GM15510 (cell line): Measurements from ENCODE around the gene ACVR2B.

ENCODE experiments used
- POLR2A ChIP-seq: IDR thresholded peaks from 3 replicates; pipeline ENCODE4 v1.6.1; 2011; ENCODE audit warnings: borderline replicate concordance; ENCODE audit not compliant: insufficient read length; ENCODE audit errors: extremely low read depth

ACVR2B gene

GRCh38 chr3:38500688-38501417 lies 47.2 kb downstream of the ACVR2B start:
- no peak for TF ChIP-seq POLR2A

GRCh38 chr3:38507120-38507519 lies 53.4 kb downstream of the ACVR2B start:
- TF ChIP-seq POLR2A = no peak

GRCh38 chr3:38509732-38510131 lies 56.0 kb downstream of the ACVR2B start:
- TF ChIP-seq POLR2A = no peak

- no peak for TF ChIP-seq POLR2A
Measured at GRCh38 chr3:38510631-38511030, 56.9 kb downstream of the ACVR2B start.

GRCh38 chr3:38511546-38511945 lies 57.9 kb downstream of the ACVR2B start:
- no peak for TF ChIP-seq POLR2A

GRCh38 chr3:38515367-38515766 lies 61.7 kb downstream of the ACVR2B start:
- no peak for TF ChIP-seq POLR2A

- no peak for TF ChIP-seq POLR2A
Measured at GRCh38 chr3:38516669-38517068, 63.0 kb downstream of the ACVR2B start.

- no peak for TF ChIP-seq POLR2A
Measured at GRCh38 chr3:38519000-38519399, 65.3 kb downstream of the ACVR2B start.

- TF ChIP-seq POLR2A = no peak
Measured at GRCh38 chr3:38519651-38520050, 66.0 kb downstream of the ACVR2B start.

- no peak for TF ChIP-seq POLR2A
Measured at GRCh38 chr3:38521391-38521987, 67.8 kb downstream of the ACVR2B start.

GRCh38 chr3:38522002-38522401 lies 68.3 kb downstream of the ACVR2B start:
- TF ChIP-seq POLR2A = no peak

- TF ChIP-seq POLR2A = no peak
Measured at GRCh38 chr3:38524141-38524739, 70.5 kb downstream of the ACVR2B start.

- no peak for TF ChIP-seq POLR2A
Measured at GRCh38 chr3:38526792-38527191, 73.1 kb downstream of the ACVR2B start.

- no peak for TF ChIP-seq POLR2A
Measured at GRCh38 chr3:38528457-38528856, 74.8 kb downstream of the ACVR2B start.

GRCh38 chr3:38532529-38532928 lies 78.8 kb downstream of the ACVR2B start:
- TF ChIP-seq POLR2A = no peak
